DMS 273 (cell line): ENCODE data around the gene RIPK1.
A peak's percentile ranks its signal among the peaks of the same experiment; 100 is the strongest.

ENCODE experiments used
- DNase-seq: peaks from one replicate; lab custom pipeline; 2025; ENCODE audit not compliant: unreplicated experiment; lab: John Stamatoyannopoulos, UW

RIPK1 gene

DNA sequence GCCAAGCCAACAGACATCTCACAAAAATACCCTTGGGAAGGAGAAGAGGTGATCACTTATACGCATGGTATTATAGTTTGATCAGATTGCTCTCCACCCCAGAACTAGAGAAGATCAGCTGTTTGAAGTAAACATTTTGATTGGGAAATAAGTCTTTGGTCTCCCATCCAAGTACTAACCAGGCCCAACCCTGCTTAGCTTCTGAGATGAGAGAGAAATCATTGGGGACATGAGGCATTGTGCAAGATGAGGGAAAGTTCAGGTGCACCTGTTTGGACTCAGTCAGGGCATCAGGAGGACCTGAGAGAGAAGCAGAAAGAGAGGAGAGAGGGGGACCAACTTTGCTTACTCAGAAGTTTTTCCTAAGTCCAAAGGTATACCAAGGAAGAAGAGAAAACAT lies 11.4 kb downstream of the RIPK1 start:
- DNase-seq, result no peak

GRCh38 chr6:3081960-3082359 lies 13.7 kb downstream of the RIPK1 start:
- no peak for DNase-seq

DNA sequence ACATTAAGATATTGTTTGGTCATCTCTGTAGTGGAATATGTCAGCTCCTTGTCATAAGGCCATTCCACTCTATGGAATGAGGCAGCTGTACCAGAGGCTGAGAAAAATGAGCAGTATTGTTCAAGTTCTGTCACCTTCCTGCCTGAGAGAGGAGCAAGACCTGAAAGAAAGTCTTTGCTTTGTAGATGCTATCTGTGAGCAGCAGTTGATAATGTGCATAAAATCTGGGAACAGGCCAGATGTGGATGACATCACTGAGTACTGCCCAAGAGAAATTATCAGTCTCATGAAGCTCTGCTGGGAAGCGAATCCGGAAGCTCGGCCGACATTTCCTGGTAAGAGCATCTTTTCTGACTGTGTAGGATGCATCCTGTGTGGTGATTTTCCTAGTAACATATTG lies 16.8 kb downstream of the RIPK1 start:
- no peak for DNase-seq

- DNase-seq, result no peak
Observed at GRCh38 chr6:3086282-3086946, 18.1 kb downstream of the RIPK1 start.

DNA sequence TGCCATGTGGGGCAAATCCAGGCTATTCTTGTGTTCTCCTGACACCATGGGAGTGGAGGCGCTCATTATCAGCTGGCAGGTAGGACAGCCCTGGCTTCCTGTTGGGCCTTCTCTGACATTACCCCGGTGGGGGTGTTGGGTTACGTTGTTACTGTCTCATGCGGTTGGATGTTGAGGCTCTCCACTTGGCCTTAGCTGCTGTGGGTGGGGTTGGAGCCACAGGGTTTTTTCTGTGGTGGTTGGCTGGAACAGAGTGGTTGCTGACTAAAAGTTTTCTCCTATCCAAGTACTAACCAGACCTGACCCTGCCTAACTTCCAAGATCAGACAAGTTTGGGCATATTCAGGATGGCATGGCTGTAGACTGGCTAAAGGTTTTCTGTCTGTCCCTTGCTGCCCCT lies 20.2 kb downstream of the RIPK1 start:
- DNase-seq, result peak; percentile 28

- no peak for DNase-seq
Observed at GRCh38 chr6:3088968-3089367, 20.7 kb downstream of the RIPK1 start.

GRCh38 chr6:3090013-3090412 lies 21.7 kb downstream of the RIPK1 start:
- peak; percentile 96 for DNase-seq

DNA sequence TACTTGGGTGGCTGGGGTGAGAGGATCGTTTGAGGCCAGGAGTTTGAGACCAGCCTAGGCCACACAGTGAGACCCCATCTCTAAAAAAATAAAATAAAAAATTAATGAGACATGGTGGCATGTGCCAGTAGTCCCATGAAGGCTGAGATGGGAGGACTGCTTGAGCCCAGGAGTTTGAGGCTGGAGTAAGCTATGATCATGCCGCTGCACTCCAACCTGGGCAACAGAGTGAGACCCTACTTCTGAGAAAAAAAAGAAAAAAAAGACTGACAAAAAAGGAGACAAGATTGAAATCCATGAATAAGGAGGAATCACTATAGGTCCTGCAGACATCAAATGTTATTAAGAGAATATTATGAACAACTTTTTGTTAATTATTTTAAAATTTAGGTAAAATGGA lies 26.5 kb downstream of the RIPK1 start:
- no peak for DNase-seq

DNA sequence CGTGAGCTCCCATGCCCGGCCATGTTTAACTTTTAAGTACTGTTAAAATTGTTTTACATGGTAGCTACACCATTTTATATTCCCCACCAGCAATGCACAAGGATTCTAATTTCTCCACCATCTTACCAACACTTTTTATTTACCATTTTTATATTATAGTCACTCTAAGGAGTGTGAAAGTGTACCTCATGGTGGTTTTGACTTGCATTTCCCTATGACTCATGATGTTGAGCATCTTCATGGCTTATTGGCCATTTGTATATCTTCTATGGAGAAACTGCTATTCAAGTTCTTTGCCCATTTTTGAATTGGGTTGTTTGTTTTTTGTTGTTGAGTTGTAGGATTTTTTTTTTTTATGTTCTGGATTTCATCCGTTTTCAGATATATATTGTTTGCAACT lies 34.6 kb downstream of the RIPK1 start:
- no peak for DNase-seq

GRCh38 chr6:3108746-3109414 lies 40.6 kb downstream of the RIPK1 start:
- no peak for DNase-seq

DNA sequence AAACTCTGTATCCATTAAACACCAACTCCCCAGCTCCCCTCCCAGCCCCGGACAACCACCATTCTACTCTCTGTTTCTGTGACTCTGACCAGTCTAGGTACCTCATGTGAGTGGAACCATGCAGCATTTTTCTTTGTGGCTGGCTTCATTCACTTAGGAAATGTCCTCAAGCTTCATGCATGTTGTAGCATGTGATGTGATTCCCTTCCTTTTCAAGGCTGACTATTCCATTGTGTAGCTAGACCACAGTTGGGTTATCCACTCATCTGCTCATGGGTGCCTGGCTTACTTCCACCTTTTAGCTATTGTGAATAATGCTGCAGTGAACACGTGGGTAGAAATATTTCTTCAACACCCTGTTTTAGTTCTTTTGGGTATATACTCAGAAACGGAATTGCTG lies 41.5 kb downstream of the RIPK1 start:
- no peak for DNase-seq

GRCh38 chr6:3114377-3114776 lies 46.1 kb downstream of the RIPK1 start:
- DNase-seq, result no peak

DNA sequence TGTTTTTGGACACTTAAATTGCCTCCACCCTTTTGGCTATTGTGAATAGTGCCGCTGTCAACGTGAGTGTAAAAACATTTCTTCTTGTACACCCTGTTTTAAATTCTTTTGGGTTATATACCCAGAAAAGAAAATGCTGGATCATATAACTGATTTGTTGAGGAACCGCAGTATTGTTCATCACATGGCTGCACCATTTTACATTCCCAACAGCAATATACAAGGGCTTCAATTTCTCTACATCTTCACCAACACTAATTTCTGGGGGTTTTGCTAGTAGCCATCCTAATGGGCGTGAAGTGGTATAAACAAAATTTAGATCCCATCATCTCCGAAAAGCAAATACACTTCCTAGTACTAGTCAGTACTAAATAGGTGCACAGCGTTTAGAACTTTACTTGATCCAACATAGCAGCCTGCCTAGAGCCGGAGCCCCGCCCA lies 49.6 kb downstream of the RIPK1 start:
- DNase-seq, result no peak

- DNase-seq, result peak; percentile 97
Observed at GRCh38 chr6:3118353-3119039, 50.2 kb downstream of the RIPK1 start, which contains the start of gene BPHL. TSS of gene BPHL (plus strand) at chr6:3118711. CDS start at chr6:3118741, 30 bp downstream.

DNA sequence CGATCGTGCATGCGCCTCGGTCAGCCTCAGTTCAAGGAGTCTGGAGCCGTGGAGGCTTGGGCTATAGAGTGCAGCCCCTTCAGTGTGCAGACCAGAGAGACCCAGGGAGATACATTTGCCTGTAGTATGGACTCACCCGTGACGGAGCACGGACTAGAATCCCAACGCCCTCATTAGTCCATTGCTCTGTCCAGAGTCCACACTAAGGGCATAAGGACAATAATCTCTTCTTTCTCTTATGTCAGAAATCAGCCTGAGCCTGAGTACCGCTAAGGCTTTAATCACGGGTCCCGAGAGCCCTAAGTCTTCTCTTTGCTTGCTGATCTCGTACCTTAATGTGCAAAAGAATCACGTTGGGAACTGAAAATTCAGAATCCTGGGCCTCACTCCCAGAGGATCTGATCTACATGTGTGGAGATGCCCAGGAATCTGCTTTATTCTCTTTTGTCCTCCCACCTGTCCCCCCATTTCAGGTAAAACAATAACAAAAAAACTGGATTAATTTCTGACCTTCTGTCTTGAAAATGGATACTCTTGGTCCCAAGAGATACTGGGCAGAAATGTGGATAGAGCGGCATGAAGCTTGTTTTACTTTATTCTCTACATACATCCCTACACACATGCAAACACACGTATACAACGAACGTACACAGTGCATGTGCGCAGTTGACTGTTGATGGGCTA lies 50.9 kb downstream of the RIPK1 start:
- peak; percentile 38 for DNase-seq

DNA sequence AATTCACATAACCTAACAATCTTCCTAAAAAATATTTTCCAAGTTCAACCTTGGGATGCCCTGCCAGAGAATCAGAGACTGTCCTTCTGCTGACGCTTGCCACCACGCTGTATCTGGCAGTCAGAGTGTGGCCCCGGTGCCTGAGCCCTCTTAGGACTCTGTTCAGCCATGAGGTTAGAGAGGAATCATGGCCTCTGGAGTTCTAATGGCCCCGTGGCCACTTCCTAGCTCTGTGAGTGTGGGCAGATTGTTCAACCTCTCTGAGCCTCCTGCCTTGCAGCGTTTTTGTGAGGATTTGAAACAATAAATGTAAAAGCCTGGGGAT lies 52.4 kb downstream of the RIPK1 start:
- no peak for DNase-seq

DNA sequence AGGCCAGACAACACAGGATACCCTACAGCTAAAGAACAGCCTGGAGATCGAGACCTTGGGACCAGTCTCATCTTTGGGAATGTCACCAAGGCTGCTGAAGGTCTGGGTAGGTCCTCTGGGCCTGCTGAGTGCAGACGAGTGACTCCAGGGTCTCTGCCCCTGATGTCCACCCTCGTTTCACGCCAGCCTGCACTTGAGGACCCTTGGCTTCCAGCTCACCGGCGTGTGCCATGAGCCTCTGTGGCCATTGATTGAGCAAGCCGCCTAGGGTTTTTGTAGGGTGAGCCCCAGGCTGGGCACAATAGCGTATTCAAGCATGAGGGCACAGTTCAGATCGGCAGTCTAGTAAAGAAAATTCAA lies 54.5 kb downstream of the RIPK1 start:
- no peak for DNase-seq

DNA sequence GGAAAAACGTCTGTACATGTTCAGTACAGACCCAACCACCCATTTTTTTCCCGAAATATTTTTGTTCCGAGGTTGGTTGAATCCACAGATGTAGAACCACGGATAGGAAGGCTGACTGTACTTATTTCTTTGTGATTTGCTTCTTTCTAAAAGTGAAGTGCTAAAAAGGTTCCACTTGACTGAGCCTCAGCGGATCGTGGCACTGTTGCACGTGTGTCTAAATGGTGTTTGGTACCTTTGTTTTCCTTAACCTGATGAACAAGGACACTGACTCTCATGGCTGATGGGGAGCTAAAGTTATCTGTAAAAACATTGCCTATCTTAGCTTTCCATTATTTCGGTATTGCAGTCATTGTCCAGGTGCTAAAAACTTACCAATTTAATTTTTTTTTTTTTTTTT lies 56.4 kb downstream of the RIPK1 start:
- no peak for DNase-seq

DNA sequence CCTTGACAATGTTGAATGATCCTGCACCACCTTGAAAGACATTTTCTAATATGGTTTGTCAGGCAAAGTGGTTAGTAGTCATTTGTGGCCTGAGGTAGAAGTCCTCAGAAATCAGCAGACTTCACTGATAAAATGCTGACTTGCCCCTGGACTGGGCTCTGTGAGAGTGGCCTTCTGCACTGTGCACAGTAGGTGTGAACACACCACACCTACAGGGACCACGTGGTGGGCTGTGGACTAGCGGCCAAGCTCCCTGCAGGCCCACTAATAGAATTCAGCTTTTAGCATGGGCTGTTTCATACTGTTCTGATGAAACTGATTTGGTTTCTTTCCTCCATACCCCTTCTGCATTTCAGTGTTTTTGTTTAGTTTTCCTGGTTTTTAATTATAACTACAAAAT lies 57.5 kb downstream of the RIPK1 start:
- peak; percentile 14 for DNase-seq

GRCh38 chr6:3128356-3129108 lies 60.2 kb downstream of the RIPK1 start:
- DNase-seq, result no peak

GRCh38 chr6:3131695-3132094 lies 63.4 kb downstream of the RIPK1 start:
- DNase-seq, result no peak
